Measurements from ENCODE around the gene DYNC1H1.
A peak's percentile ranks its signal among the peaks of the same experiment; 100 is the strongest.

The DYNC1H1 gene

GRCh38 chr14:102095871-102096568, 131.6 kb downstream of the DYNC1H1 start:
- Histone ChIP-seq H3K27me3 (ENCODE audit: insufficient read depth, low read depth) (no peaks in the 10 kb centered on the region), H4K20me1 (ENCODE audit: insufficient read depth) (no peaks in the 10 kb centered on the region), H3K4me3 (IDR thresholded peaks at IDR 0.05; ENCODE audit: insufficient read depth, low read depth, low read length) (no peak overlapping the region), H2AFZ (ENCODE audit: low read depth) (0 out of 2 replicates have a peak overlapping the region, but pooled peaks have one; percentile 7), H3K9ac (no peak overlapping the region), H3K4me1 (ENCODE audit: low read depth, poor library complexity, severe bottlenecking) (peaks cover 9% of the 10 kb centered on the region), H3K36me3 (ENCODE audit: insufficient read depth) (no peaks in the 10 kb centered on the region), H3K4me2 (no peak overlapping the region), H3K27ac (no peak overlapping the region), H3K79me2 (ENCODE audit: insufficient read depth, low read depth) (no peaks in the 10 kb centered on the region)
- TF ChIP-seq, protein P1, sequence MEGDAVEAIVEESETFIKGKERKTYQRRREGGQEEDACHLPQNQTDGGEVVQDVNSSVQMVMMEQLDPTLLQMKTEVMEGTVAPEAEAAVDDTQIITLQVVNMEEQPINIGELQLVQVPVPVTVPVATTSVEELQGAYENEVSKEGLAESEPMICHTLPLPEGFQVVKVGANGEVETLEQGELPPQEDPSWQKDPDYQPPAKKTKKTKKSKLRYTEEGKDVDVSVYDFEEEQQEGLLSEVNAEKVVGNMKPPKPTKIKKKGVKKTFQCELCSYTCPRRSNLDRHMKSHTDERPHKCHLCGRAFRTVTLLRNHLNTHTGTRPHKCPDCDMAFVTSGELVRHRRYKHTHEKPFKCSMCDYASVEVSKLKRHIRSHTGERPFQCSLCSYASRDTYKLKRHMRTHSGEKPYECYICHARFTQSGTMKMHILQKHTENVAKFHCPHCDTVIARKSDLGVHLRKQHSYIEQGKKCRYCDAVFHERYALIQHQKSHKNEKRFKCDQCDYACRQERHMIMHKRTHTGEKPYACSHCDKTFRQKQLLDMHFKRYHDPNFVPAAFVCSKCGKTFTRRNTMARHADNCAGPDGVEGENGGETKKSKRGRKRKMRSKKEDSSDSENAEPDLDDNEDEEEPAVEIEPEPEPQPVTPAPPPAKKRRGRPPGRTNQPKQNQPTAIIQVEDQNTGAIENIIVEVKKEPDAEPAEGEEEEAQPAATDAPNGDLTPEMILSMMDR (conservative IDR thresholded peaks at IDR 0.05; ENCODE audit: low read depth, low read length) = no peak

DNA sequence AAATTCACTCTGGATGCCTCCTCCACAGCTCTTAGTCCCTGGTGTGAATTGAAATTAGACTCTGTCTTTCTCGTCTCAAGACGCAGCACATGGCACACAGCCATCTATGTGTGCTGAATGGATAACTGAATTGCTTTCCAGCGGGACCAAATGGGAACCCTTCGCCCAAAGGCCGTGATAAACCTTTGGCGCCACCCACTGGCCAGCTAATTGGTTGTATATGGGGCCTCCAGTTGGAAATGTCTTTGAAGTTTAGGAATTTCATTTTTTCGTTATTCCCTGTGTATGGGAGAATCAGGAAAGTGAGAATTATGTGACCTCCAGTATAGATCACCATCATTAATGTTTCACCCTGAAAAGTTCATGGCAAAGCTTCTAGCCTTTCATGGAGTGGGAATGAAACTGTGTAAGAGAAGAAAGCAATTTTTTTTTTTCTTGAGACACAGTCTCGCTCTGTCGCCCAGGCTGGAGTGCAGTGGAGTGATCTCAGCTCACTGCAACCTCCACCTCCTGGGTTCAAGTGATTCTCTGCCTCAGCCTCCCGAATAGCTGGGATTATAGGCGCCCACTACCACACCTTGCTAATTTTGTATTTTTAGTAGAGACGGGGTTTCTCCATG, 132.3 kb downstream of the DYNC1H1 start:
- Histone ChIP-seq H3K27ac (no peak overlapping the region), H4K20me1 (ENCODE audit: insufficient read depth) (no peaks in the 10 kb centered on the region), H3K36me3 (ENCODE audit: insufficient read depth) (no peaks in the 10 kb centered on the region), H3K9ac (no peak overlapping the region), H3K27me3 (ENCODE audit: insufficient read depth, low read depth) (no peaks in the 10 kb centered on the region), H3K79me2 (ENCODE audit: insufficient read depth, low read depth) (no peaks in the 10 kb centered on the region), H3K4me2 (no peak overlapping the region), H3K4me3 (IDR thresholded peaks at IDR 0.05; ENCODE audit: insufficient read depth, low read depth, low read length) (no peak overlapping the region), H3K4me1 (ENCODE audit: low read depth, poor library complexity, severe bottlenecking) (peaks cover 9% of the 10 kb centered on the region), H2AFZ (ENCODE audit: low read depth) (0 out of 2 replicates have a peak overlapping the region, but pooled peaks have one; percentile 7)
- TF ChIP-seq, protein P1 (conservative IDR thresholded peaks at IDR 0.05; ENCODE audit: low read depth, low read length) = peak; percentile 82

GRCh38 chr14:102097441-102098135, 133.2 kb downstream of the DYNC1H1 start:
- Histone ChIP-seq H3K9ac (no peak overlapping the region), H4K20me1 (ENCODE audit: insufficient read depth) (no peaks in the 10 kb centered on the region), H3K4me1 (ENCODE audit: low read depth, poor library complexity, severe bottlenecking) (peaks cover 9% of the 10 kb centered on the region), H3K4me2 (no peak overlapping the region), H3K36me3 (ENCODE audit: insufficient read depth) (no peaks in the 10 kb centered on the region), H3K79me2 (ENCODE audit: insufficient read depth, low read depth) (no peaks in the 10 kb centered on the region), H3K4me3 (IDR thresholded peaks at IDR 0.05; ENCODE audit: insufficient read depth, low read depth, low read length) (no peak overlapping the region), H3K27ac (no peak overlapping the region), H3K27me3 (ENCODE audit: insufficient read depth, low read depth) (no peaks in the 10 kb centered on the region), H2AFZ (ENCODE audit: low read depth) (no peak overlapping the region)
- TF ChIP-seq, protein P1 (conservative IDR thresholded peaks at IDR 0.05; ENCODE audit: low read depth, low read length) = no peak

DNA sequence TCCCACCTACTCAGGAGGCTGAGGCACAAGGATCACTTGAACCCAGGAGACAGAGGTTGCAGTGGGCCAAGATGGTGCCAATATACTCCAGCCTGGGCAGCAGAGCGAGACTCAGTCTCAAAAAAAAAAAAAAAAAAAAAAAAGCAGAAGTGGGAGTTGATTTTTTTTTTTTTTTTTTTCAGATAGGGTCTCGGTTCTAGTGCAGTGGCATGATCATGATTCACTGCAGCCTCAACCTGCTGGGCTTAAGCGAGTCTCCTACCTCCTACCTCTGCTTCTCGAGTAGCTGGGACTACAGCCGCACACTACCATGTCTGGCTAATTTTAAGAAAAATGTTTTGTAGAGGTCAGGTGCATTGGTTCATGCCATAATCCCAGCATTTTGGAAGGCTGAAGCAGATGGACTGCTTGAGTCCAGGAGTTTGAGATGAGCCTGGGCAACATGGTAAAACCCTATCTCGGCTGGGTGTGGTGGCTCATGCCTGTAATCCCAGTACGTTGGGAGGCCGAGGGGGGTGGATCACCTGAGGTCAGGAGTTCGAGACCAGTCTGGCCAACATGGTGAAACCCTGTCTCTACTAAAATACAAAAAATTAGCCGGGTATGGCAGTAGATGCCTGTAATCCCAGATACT, 138.8 kb downstream of the DYNC1H1 start:
- H4K20me1 ChIP-seq (ENCODE audit: insufficient read depth) = no peaks in the 10 kb centered on the region
- H3K27ac ChIP-seq = no peak overlapping the region
- H3K4me1 ChIP-seq (ENCODE audit: low read depth, poor library complexity, severe bottlenecking) = no peaks in the 10 kb centered on the region
- TF ChIP-seq, protein P1 (conservative IDR thresholded peaks at IDR 0.05; ENCODE audit: low read depth, low read length) = no peak
- H3K4me2 ChIP-seq = no peak overlapping the region
- H3K79me2 ChIP-seq (ENCODE audit: insufficient read depth, low read depth) = no peaks in the 10 kb centered on the region
- no peaks in the 10 kb centered on the region for H3K27me3 ChIP-seq (ENCODE audit: insufficient read depth, low read depth)
- no peak overlapping the region for H2AFZ ChIP-seq (ENCODE audit: low read depth)
- H3K4me3 ChIP-seq (IDR thresholded peaks at IDR 0.05; ENCODE audit: insufficient read depth, low read depth, low read length) = no peak overlapping the region
- H3K36me3 ChIP-seq (ENCODE audit: insufficient read depth) = no peaks in the 10 kb centered on the region
- H3K9ac ChIP-seq = no peak overlapping the region

Measured in KMS-11 (cell line).